Activated CD4-positive, alpha-beta T cell treated with anti-CD3 and anti-CD28 coated beads for 36 hours (primary cell): ENCODE results near the gene TRPM8. TPM values are rescaled to one million over a fixed set of nuclear protein-coding genes. Genes with fewer than 3 reads are reported as not detected.

Source experiments
- ATAC-seq: fragments of 200-7000 bp; cut with Tn5 transposase; one replicate; pipeline ENCODE4 v1.10.0; 2021; ENCODE audit warnings: mild to moderate bottlenecking, moderate library complexity
- CTCF ChIA-PET: fragments of 350-600 bp; sonication (Branson Sonifier 250); formaldehyde crosslinking; loops from one replicate; lab custom pipeline; 2021; ENCODE audit warnings: antibody characterized with exemption; lab: Charles Lee
- POLR2A ChIA-PET: fragments of 350-600 bp; sonication (Branson Sonifier 250); formaldehyde crosslinking; loops from one replicate; lab custom pipeline; 2021; ENCODE audit warnings: antibody characterized with exemption, inconsistent platforms; lab: Charles Lee
- DNase-seq: peaks from one replicate; pipeline ENCODE4 v3.0.0-alpha.2; 2020
- H3K27ac Mint-ChIP-seq: one replicate; pipeline ENCODE4 v1.8.0; 2021; ENCODE audit warnings: mixed read lengths
- H3K27me3 Mint-ChIP-seq: one replicate; pipeline ENCODE4 v1.8.0; 2021; ENCODE audit warnings: mixed read lengths
- H3K36me3 Mint-ChIP-seq: one replicate; pipeline ENCODE4 v1.8.0; 2021; ENCODE audit warnings: low read depth, mixed read lengths
- H3K4me1 Mint-ChIP-seq: one replicate; pipeline ENCODE4 v1.8.0; 2021; ENCODE audit warnings: mixed read lengths
- H3K4me3 Mint-ChIP-seq: one replicate; pipeline ENCODE4 v1.8.0; 2021; ENCODE audit warnings: mild to moderate bottlenecking, moderate library complexity, mixed read lengths
- H3K9me3 Mint-ChIP-seq: one replicate; pipeline ENCODE4 v1.8.0; 2021; ENCODE audit warnings: low read depth, mixed read lengths
- intact Hi-C, 2 experiments: fragments of 100-400 bp; cut with DNase I in 1 of 2; cut with micrococcal nuclease in 1 of 2; formaldehyde crosslinking; loops; one replicate each; pipeline versions ENCODE4 v1.14.2 to v1.15.1; 2022 to 2024; cut with DNase I, micrococcal nuclease
- total RNA-seq, 2 experiments: library from RNA; stranded (reverse); gene quantifications; one replicate each; pipeline ENCODE4 v1.2.3, GENCODE V29; 2021

The TRPM8 gene
- total RNA-seq, 2 experiments from 2014 or later: not detected

DNA sequence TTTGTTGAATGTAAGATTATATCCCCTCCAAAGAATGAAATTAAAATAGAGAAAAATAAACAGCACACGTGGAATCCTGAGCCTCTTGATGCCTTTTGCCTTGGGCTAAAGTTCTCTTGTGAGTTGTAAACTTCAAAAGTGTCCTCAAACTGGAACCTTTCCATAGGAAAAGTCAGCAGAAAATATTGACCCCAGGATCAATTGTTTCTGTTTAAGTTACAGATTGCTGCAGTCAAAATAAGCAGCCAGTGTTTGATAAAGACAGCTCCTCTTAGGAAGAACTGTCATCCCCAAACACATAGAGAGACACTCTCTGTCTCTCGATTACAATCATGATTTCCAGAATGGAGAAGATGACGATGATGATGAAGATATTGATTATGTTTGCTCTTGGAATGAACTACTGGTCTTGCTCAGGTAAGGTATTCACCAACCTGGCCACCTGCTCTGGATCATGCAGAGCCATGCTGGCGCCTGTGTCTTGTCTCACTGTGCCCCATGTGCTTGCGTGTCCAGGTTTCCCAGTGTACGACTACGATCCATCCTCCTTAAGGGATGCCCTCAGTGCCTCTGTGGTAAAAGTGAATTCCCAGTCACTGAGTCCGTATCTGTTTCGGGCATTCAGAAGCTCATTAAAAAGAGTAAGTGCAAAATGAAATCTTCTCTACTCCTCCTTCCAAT lies 133.4 kb downstream of the TRPM8 start, which contains the start of gene SPP2:
TSS of gene SPP2 (plus strand) at position 248 of the 681 bp plus-strand sequence. CDS start at position 333, 85 bp downstream.
- no peak within 1 kb of the TSS for H3K4me3 Mint-ChIP-seq
- ChIA-PET POLR2A (no interaction called here), CTCF (interaction anchor here (1.5 to 1.6 kb wide), 2 partner anchors 14 to 83 kb away, joined by 3 to 6 read pairs; no protein-coding TSS in a partner anchor)
- DNase-seq: no peak
- H3K4me1 Mint-ChIP-seq: peaks cover 5% of the 10 kb centered on the region
- intact Hi-C loops: no loop called here
- ATAC-seq: no peak
- no peaks in the 10 kb centered on the region for H3K27me3 Mint-ChIP-seq
- H3K9me3 Mint-ChIP-seq: no peaks in the 10 kb centered on the region
- no peak within 1 kb of the TSS for H3K27ac Mint-ChIP-seq
- H3K36me3 Mint-ChIP-seq: no peaks in the 10 kb centered on the region

DNA sequence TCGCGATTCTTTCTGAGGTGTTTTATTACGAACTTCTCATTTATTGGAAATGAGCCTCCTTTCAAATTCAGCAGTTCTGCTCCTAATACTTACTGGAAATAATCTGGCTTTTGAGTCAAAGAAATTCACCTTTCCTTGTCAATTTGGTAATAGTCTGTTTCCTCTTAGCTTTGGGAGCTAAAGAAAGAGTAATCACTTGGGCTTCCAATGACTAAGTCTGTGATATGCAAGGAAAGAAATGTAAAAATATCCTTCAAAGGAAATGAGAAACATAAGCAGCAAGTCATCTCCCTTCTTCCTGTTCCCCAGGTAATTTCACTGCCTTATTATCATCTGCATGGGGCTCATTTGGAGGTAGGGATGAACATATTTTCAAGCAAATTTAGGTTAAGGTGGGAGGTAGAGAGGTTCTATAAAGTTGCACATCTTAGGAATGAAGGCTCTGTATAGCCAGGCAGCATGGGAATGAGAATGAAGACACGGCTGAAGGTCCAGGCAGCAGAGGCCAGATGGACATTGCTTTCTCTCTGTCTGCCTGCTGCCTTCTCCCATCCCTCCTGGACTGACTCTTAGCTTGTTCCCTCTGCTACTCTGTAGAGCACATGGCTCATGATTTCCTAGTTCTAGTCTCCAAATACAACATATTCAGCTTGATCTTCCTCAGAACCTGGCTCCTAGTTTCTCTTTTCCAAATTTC lies 134.3 kb downstream of the TRPM8 start:
- no peak overlapping the region for H3K27ac Mint-ChIP-seq
- no peaks in the 10 kb centered on the region for H3K36me3 Mint-ChIP-seq
- ChIA-PET POLR2A (no interaction called here), CTCF (interaction anchor here (1.5 to 1.6 kb wide), 2 partner anchors 15 to 82 kb away, joined by 3 to 6 read pairs; no protein-coding TSS in a partner anchor)
- intact Hi-C loops: no loop called here
- no peak overlapping the region for H3K4me3 Mint-ChIP-seq
- ATAC-seq (no peak), DNase-seq (no peak)
- H3K4me1 Mint-ChIP-seq: peaks cover 5% of the 10 kb centered on the region
- no peaks in the 10 kb centered on the region for H3K27me3 Mint-ChIP-seq
- no peaks in the 10 kb centered on the region for H3K9me3 Mint-ChIP-seq

DNA sequence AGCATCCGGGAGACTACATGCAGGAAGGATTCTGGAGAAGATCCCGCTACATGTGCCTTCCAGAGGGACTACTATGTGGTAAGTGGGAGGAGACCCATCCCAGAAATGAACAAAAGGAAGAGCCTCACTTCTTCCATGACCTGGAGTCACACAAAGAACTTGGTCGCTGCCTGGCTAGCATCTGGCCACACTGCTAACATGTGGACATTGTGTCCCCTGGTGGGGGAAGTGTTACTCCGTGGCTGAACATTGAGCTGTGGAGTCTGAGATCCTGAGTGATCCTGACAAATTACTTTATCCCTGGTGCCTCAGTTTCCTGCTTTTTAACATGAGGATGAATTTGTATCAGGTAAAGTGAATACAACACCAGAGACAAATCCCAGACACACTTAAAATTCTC lies 141.7 kb downstream of the TRPM8 start:
- ATAC-seq (no peak), DNase-seq (no peak)
- Mint-ChIP-seq H3K36me3 (no peaks in the 10 kb centered on the region), H3K4me1 (no peaks in the 10 kb centered on the region), H3K27ac (no peak overlapping the region), H3K9me3 (no peaks in the 10 kb centered on the region), H3K4me3 (no peak overlapping the region), H3K27me3 (peaks cover 4% of the 10 kb centered on the region)
- intact Hi-C loops: no loop called here
- CTCF ChIA-PET: no interaction called here
- POLR2A ChIA-PET: no interaction called here

DNA sequence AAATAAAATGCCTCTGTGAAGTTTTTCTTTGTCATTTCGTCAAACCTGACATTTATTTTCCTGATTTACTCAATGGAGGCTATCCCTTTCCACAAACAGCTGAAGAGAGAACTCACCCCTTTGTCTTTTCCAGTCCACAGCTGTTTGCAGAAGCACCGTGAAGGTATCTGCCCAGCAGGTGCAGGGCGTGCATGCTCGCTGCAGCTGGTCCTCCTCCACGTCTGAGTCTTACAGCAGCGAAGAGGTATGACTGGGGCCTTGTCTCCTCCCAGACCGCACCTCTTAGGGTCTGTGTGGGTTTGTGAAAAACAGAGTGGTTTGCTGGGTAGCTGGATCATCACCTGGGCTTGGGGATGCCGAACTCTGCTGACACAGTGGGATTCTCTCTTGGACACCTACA lies 143.1 kb downstream of the TRPM8 start:
- DNase-seq (no peak), ATAC-seq (no peak)
- Mint-ChIP-seq H3K36me3 (no peaks in the 10 kb centered on the region), H3K27me3 (peaks cover 4% of the 10 kb centered on the region), H3K4me3 (no peak overlapping the region), H3K27ac (no peak overlapping the region), H3K9me3 (no peaks in the 10 kb centered on the region), H3K4me1 (peaks cover 2% of the 10 kb centered on the region)
- ChIA-PET CTCF (interaction anchor here (1.0 kb wide), 1 partner anchor 15 kb away, joined by 3 read pairs; no protein-coding TSS in a partner anchor), POLR2A (no interaction called here)
- intact Hi-C loops: no loop called here

DNA sequence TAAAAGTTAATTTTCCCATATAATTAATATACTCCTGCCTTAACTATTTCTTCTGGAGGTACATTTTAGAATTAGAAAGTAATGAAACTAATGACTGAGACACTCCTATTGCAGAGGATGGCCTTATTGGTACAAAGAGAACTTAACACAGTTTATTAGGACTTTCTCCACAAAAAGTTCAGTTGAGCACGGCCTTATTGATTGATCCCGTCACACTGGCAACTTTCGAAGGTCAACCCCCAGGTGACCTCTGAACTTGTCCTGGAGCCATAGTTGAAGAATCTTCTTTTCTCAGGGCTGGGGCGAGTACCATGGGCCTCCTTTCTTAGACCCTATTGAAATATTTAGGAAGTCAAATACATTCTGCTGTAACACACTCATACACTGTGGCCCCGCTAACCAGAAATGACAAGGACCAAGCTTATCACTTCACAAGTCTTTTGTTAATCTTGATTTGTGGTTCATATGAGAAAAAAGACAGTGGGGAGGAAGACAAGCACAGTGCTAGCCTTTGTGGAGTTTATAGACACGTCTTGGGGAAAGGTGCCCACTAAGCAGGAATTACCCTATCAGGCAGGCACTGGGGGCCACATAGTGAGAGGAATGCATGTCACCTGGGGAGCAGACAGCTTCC lies 144.6 kb downstream of the TRPM8 start:
- Mint-ChIP-seq H3K4me1 (peaks cover 2% of the 10 kb centered on the region), H3K27me3 (peaks cover 4% of the 10 kb centered on the region), H3K27ac (no peak overlapping the region), H3K36me3 (no peaks in the 10 kb centered on the region), H3K9me3 (no peaks in the 10 kb centered on the region), H3K4me3 (no peak overlapping the region)
- no peak for ATAC-seq
- CTCF ChIA-PET: no interaction called here
- intact Hi-C loops: no loop called here
- POLR2A ChIA-PET: no interaction called here
- no peak for DNase-seq

- H3K27ac Mint-ChIP-seq: no peak overlapping the region
- ATAC-seq: no peak
- H3K4me1 Mint-ChIP-seq: peaks cover 2% of the 10 kb centered on the region
- no peak overlapping the region for H3K4me3 Mint-ChIP-seq
- peaks cover 3% of the 10 kb centered on the region for H3K9me3 Mint-ChIP-seq
- intact Hi-C loops: no loop called here
- H3K36me3 Mint-ChIP-seq: no peaks in the 10 kb centered on the region
- CTCF ChIA-PET: interaction anchor here (0.7 to 1.2 kb wide), 2 partner anchors 10 to 490 kb away, joined by 3 read pairs; no protein-coding TSS in a partner anchor
- POLR2A ChIA-PET: no interaction called here
- H3K27me3 Mint-ChIP-seq: no peaks in the 10 kb centered on the region
- no peak for DNase-seq
These were observed 149.4 kb downstream of the TRPM8 start for GRCh38 chr2:234066587-234066986.

Other genes with a start within 250 kb of the TRPM8 start
- not detected for gene UGT1A9, start 245.5 kb upstream of the TRPM8 start, total RNA-seq
- not detected for gene UGT1A7, start 235.5 kb upstream of the TRPM8 start, total RNA-seq
- gene UGT1A6, start 224.5 kb upstream of the TRPM8 start, total RNA-seq: not detected
- gene UGT1A5, start 204.5 kb upstream of the TRPM8 start, total RNA-seq: not detected
- gene UGT1A4, start 198.6 kb upstream of the TRPM8 start, total RNA-seq: not detected
- not detected for gene UGT1A3, start 188.3 kb upstream of the TRPM8 start, total RNA-seq
- gene UGT1A1, start 157.1 kb upstream of the TRPM8 start, total RNA-seq: not detected
- not detected for gene MROH2A, start 139.0 kb upstream of the TRPM8 start, total RNA-seq
- 100 to 1,000 TPM in 1 of 2 experiments, 10 to 100 TPM in 1; 94.6 to 111 TPM for gene HJURP, start 62.8 kb upstream of the TRPM8 start, total RNA-seq
- not detected for gene SPP2, start 133.3 kb downstream of the TRPM8 start, total RNA-seq